CD4-positive, CD25-positive, alpha-beta regulatory T cell (primary cell): Measurements from ENCODE around the gene RHOBTB3. TPM values are rescaled to one million over a fixed set of nuclear protein-coding genes. Genes with fewer than 3 reads are reported as not detected.
A peak's percentile ranks its signal among the peaks of the same experiment; 100 is the strongest.

Source experiments
- ATAC-seq, 2 donors: fragments of 150-1000 bp; cut with Tn5 transposase; one replicate each; pipeline ENCODE4 v1.10.0; 2021; ENCODE audit warnings: low read depth in 2 of 2, moderate number of reproducible peaks in 2 of 2, moderate library complexity in 1 of 2
- DNase-seq, 3 donors: peaks; one replicate each; pipeline versions ENCODE4 v3.0.0 to v3.0.0-alpha.2; 2012 to 2022; ENCODE audit warnings: mixed read lengths in 1 of 3
- H3K27ac ChIP-seq: one replicate; pipeline ENCODE4 v1.7.0; 2013; ENCODE audit warnings: mild to moderate bottlenecking, low read length; ENCODE audit not compliant: insufficient read depth, poor library complexity, severe bottlenecking
- H3K27me3 ChIP-seq: one replicate; pipeline ENCODE4 v1.7.0; 2013; ENCODE audit warnings: low read length; ENCODE audit not compliant: control insufficient read depth, insufficient read depth
- H3K36me3 ChIP-seq: one replicate; pipeline ENCODE4 v1.7.0; 2013; ENCODE audit warnings: mild to moderate bottlenecking, low read length, moderate library complexity; ENCODE audit not compliant: control insufficient read depth, insufficient read depth
- H3K4me1 ChIP-seq: 2 replicates; pipeline ENCODE4 v1.7.0; 2013; ENCODE audit warnings: mild to moderate bottlenecking, low read length; ENCODE audit not compliant: insufficient read depth, control insufficient read depth, poor library complexity, severe bottlenecking
- H3K4me3 ChIP-seq: one replicate; pipeline ENCODE4 v1.7.0; 2013; ENCODE audit warnings: low read depth, mild to moderate bottlenecking, low read length, moderate library complexity
- H3K9me3 ChIP-seq, 2 experiments: 1 replicate in 1 of 2; 2 replicates in 1 of 2; pipeline ENCODE4 v1.7.0; 2013; ENCODE audit warnings: low read length in 2 of 2, mild to moderate bottlenecking in 1 of 2, moderate library complexity in 1 of 2; ENCODE audit not compliant: control insufficient read depth in 2 of 2
- H3K27ac Mint-ChIP-seq, 3 donors: one replicate each; pipeline ENCODE4 v1.8.0; 2020 to 2022; ENCODE audit warnings: mild to moderate bottlenecking in 3 of 3, mixed read lengths in 3 of 3, moderate library complexity in 2 of 3
- H3K27me3 Mint-ChIP-seq: one replicate; pipeline ENCODE4 v1.8.0; 2022; ENCODE audit warnings: mild to moderate bottlenecking, mixed read lengths
- H3K36me3 Mint-ChIP-seq: one replicate; pipeline ENCODE4 v1.8.0; 2020; ENCODE audit warnings: mixed read lengths
- H3K4me1 Mint-ChIP-seq, 4 donors: one replicate each; pipeline ENCODE4 v1.8.0; 2020 to 2022; ENCODE audit warnings: mixed read lengths in 4 of 4, mild to moderate bottlenecking in 1 of 4
- H3K4me3 Mint-ChIP-seq, 4 donors: one replicate each; pipeline ENCODE4 v1.8.0; 2020 to 2022; ENCODE audit warnings: mild to moderate bottlenecking in 4 of 4, mixed read lengths in 4 of 4, moderate library complexity in 3 of 4
- H3K9me3 Mint-ChIP-seq, 7 donors: one replicate each; pipeline ENCODE4 v1.8.0; 2020 to 2022; ENCODE audit warnings: mixed read lengths in 7 of 7, mild to moderate bottlenecking in 3 of 7, moderate library complexity in 2 of 7
- polyA plus RNA-seq, 4 donors: library from polyadenylated mRNA; unstranded; fragments of 300-500 nt; fragmentation: Illumina TruSeq; gene quantifications; one replicate each; pipeline ENCODE4 v1.2.3, GENCODE V29; 2021
- total RNA-seq: library from RNA; stranded (reverse); gene quantifications from one replicate; pipeline ENCODE4 v1.2.3, GENCODE V29; 2022

RHOBTB3 gene
- total and polyA plus RNA-seq, 5 donors from 2014 or later, result 1.4 to 2.8 (median 2.6) TPM

GRCh38 chr5:95816776-95817175, 85.6 kb downstream of the RHOBTB3 start:
- Mint-ChIP-seq H3K4me3 (peak overlapping the region; percentile 98 to 99 (median 99)), H3K27ac (peak overlapping the region; percentile 95 to 98 (median 98)), H3K4me1 (peaks cover 24 to 88% (median 71%) of the 10 kb centered on the region in 4 donors), H3K27me3 (no peaks in the 10 kb centered on the region), H3K36me3 (peaks cover 51% of the 10 kb centered on the region), H3K9me3 (no peaks in the 10 kb centered on the region)
- H3K9me3 ChIP-seq, result no peaks in the 10 kb centered on the region
- peaks cover 38% of the 10 kb centered on the region for H3K36me3 ChIP-seq
- DNase-seq, result no peak
- H3K4me1 ChIP-seq, result peaks cover 81% of the 10 kb centered on the region
- H3K4me3 ChIP-seq, result peak overlapping the region; percentile 100
- ATAC-seq, result no peak
- peak overlapping the region; percentile 91 for H3K27ac ChIP-seq
- no peaks in the 10 kb centered on the region for H3K27me3 ChIP-seq

- DNase-seq, result peak; percentile 33 to 59 (median 38)
These were observed 86.3 kb downstream of the RHOBTB3 start for GRCh38 chr5:95817430-95817829.

GRCh38 chr5:95818181-95819147, 87.3 kb downstream of the RHOBTB3 start:
- no peaks in the 10 kb centered on the region for H3K27me3 ChIP-seq
- DNase-seq, result peak in 1 of 3 donors; percentile 42
- Mint-ChIP-seq H3K27me3 (no peaks in the 10 kb centered on the region), H3K9me3 (no peaks in the 10 kb centered on the region), H3K4me1 (peaks cover 17 to 81% (median 59%) of the 10 kb centered on the region in 4 donors), H3K4me3 (peak overlapping the region; percentile 98 to 99 (median 99)), H3K27ac (peak overlapping the region; percentile 95 to 98 (median 98)), H3K36me3 (peaks cover 37% of the 10 kb centered on the region)
- no peaks in the 10 kb centered on the region for H3K9me3 ChIP-seq
- peaks cover 30% of the 10 kb centered on the region for H3K36me3 ChIP-seq
- H3K27ac ChIP-seq, result peak overlapping the region; percentile 91
- H3K4me1 ChIP-seq, result peaks cover 80% of the 10 kb centered on the region
- H3K4me3 ChIP-seq, result peak overlapping the region; percentile 100
- ATAC-seq, result peak; percentile 32 to 45

More at GRCh38 chr5:95817430-95817829, 86.3 kb downstream of the RHOBTB3 start:
- H3K4me1 ChIP-seq, result peaks cover 76% of the 10 kb centered on the region
- ATAC-seq, result peak; percentile 40 to 53
- Mint-ChIP-seq H3K36me3 (peaks cover 44% of the 10 kb centered on the region), H3K27ac (peak overlapping the region; percentile 95 to 98 (median 98)), H3K4me1 (peaks cover 21 to 82% (median 66%) of the 10 kb centered on the region in 4 donors), H3K4me3 (peak overlapping the region; percentile 98 to 99 (median 99)), H3K9me3 (no peaks in the 10 kb centered on the region), H3K27me3 (no peaks in the 10 kb centered on the region)
- no peaks in the 10 kb centered on the region for H3K9me3 ChIP-seq
- H3K4me3 ChIP-seq, result peak overlapping the region; percentile 100
- H3K27ac ChIP-seq, result peak overlapping the region; percentile 91
- no peaks in the 10 kb centered on the region for H3K27me3 ChIP-seq
- peaks cover 34% of the 10 kb centered on the region for H3K36me3 ChIP-seq

GRCh38 chr5:95821110-95822021, 90.2 kb downstream of the RHOBTB3 start:
- Histone ChIP-seq H3K27me3 (no peaks in the 10 kb centered on the region), H3K27ac (peak overlapping the region; percentile 91), H3K4me1 (peaks cover 86% of the 10 kb centered on the region), H3K36me3 (peaks cover 3% of the 10 kb centered on the region), H3K4me3 (peak overlapping the region; percentile 100), H3K9me3 (no peaks in the 10 kb centered on the region)
- peaks cover 14% of the 10 kb centered on the region for H3K36me3 Mint-ChIP-seq
- H3K4me3 Mint-ChIP-seq, result peak overlapping the region; percentile 98 to 99 (median 99)
- no peak for DNase-seq
- peak in 1 of 2 donors; percentile 10 for ATAC-seq
- no peaks in the 10 kb centered on the region for H3K27me3 Mint-ChIP-seq
- peaks cover 14 to 77% (median 52%) of the 10 kb centered on the region in 4 donors for H3K4me1 Mint-ChIP-seq
- H3K9me3 Mint-ChIP-seq, result no peaks in the 10 kb centered on the region
- H3K27ac Mint-ChIP-seq, result peak overlapping the region; percentile 95 to 98 (median 98)

GRCh38 chr5:95822043-95822541, 91.0 kb downstream of the RHOBTB3 start:
- no peaks in the 10 kb centered on the region for H3K36me3 ChIP-seq
- peak overlapping the region; percentile 100 for H3K4me3 ChIP-seq
- no peaks in the 10 kb centered on the region for H3K9me3 Mint-ChIP-seq
- peak overlapping the region; percentile 98 to 99 (median 99) for H3K4me3 Mint-ChIP-seq
- peaks cover 11 to 70% (median 46%) of the 10 kb centered on the region in 4 donors for H3K4me1 Mint-ChIP-seq
- H3K27me3 ChIP-seq, result no peaks in the 10 kb centered on the region
- DNase-seq, result peak in 1 of 3 donors; percentile 24
- no peak for ATAC-seq
- peaks cover 10% of the 10 kb centered on the region for H3K36me3 Mint-ChIP-seq
- H3K27me3 Mint-ChIP-seq, result no peaks in the 10 kb centered on the region
- H3K4me1 ChIP-seq, result peaks cover 79% of the 10 kb centered on the region
- H3K27ac ChIP-seq, result peak overlapping the region; percentile 91
- H3K9me3 ChIP-seq, result no peaks in the 10 kb centered on the region
- peak overlapping the region; percentile 95 to 98 (median 98) for H3K27ac Mint-ChIP-seq

DNA sequence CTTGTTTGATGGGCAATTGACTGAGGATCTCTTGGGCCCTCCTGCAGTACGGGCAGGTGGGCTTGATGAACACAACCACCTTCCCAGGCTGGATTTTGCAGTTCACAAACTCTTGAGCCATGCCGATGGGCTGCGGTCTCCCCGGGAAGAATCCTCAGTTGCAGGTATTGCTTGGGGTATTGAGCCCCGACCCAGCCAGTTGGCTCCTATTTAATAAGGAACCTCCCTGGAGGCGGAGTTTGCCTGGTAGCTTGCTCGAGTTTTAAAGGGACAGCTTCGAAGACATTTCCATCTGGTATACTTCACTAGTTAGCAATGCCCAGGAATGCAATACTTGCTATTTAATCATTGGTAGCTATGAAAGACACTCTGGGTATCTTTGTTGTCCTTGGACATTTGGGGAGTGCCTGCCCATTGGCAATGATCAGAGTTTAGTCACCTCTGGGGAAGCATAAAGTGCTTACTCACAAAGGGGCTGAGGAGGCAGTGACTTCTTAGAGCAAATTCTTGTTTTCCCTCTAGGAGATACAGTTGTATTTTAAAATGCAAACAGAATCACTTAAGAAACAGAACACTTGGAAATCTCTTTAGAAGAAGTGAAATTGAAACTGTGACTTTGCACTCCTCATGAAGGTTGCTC, 91.5 kb downstream of the RHOBTB3 start, which contains the start of gene GLRX:
Gene GLRX, minus strand, starts transcription at position 185 of the 640 bp plus-strand sequence. Its CDS starts 64 bp downstream, at position 121.
- Histone ChIP-seq H3K27ac (peak within 1 kb of the TSS; percentile 91), H3K4me1 (peaks cover 73% of the 10 kb centered on the region), H3K4me3 (peak within 1 kb of the TSS; percentile 100), H3K36me3 (no peaks in the 10 kb centered on the region), H3K27me3 (no peaks in the 10 kb centered on the region), H3K9me3 (no peaks in the 10 kb centered on the region)
- Mint-ChIP-seq H3K36me3 (peaks cover 10% of the 10 kb centered on the region), H3K4me3 (peak within 1 kb of the TSS; percentile 98 to 99 (median 99)), H3K27me3 (no peaks in the 10 kb centered on the region), H3K9me3 (no peaks in the 10 kb centered on the region), H3K4me1 (peaks cover 11 to 70% (median 41%) of the 10 kb centered on the region in 4 donors), H3K27ac (peak within 1 kb of the TSS; percentile 95 to 98 (median 98))
- DNase-seq (peak; percentile 51 to 83 (median 63)), ATAC-seq (peak; percentile 33 to 37)
